ENCODE measurements around the gene CCDC171. TPM values are rescaled to one million over a fixed set of nuclear protein-coding genes. Genes with fewer than 3 reads are reported as not detected.

CCDC171 gene
- total and polyA plus RNA-seq, 4 experiments from 2014 or later = 0.11 to 1.9 (median 1.0) TPM

- Histone ChIP-seq H3K27ac (ENCODE audit: low read depth, low read length) (no peak overlapping the region), H3K27me3 (ENCODE audit: insufficient read depth, low read length) (no peaks in the 10 kb centered on the region), H3K36me3 (ENCODE audit: insufficient read depth, low read length) (no peaks in the 10 kb centered on the region), H3K9me3 (ENCODE audit: control insufficient read depth in 1 of 2, low read length in 2 of 2) (no peaks in the 10 kb centered on the region), H3K4me3 (ENCODE audit: low read length in 2 of 2) (no peak overlapping the region), H3K4me1 (ENCODE audit: insufficient read depth, low read length) (no peaks in the 10 kb centered on the region)
- ChIA-PET CTCF (ENCODE audit: partially characterized antibody) (no interaction called here), POLR2A (ENCODE audit: partially characterized antibody) (no interaction called here)
- Mint-ChIP-seq H3K27me3 (no peaks in the 10 kb centered on the region), H3K9me3 (peaks cover 0 to 11% (median 5%) of the 10 kb centered on the region in 8 donors), H3K36me3 (no peaks in the 10 kb centered on the region), H3K4me1 (no peaks in the 10 kb centered on the region), H3K4me3 (no peak overlapping the region), H3K27ac (no peak overlapping the region)
- intact Hi-C loops (cut with micrococcal nuclease) = no loop called here
- DNase-seq = no peak
Measured at GRCh38 chr9:15977438-15977837, 424.6 kb downstream of the CCDC171 start.

- no peak overlapping the region for H3K4me3 ChIP-seq (ENCODE audit: low read length in 2 of 2)
- no peaks in the 10 kb centered on the region for H3K27me3 ChIP-seq (ENCODE audit: insufficient read depth, low read length)
- no peaks in the 10 kb centered on the region for H3K9me3 ChIP-seq (ENCODE audit: control insufficient read depth in 1 of 2, low read length in 2 of 2)
- Mint-ChIP-seq H3K4me1 (no peaks in the 10 kb centered on the region), H3K4me3 (no peak overlapping the region), H3K9me3 (peaks cover 0 to 18% (median 5%) of the 10 kb centered on the region in 8 donors), H3K36me3 (no peaks in the 10 kb centered on the region), H3K27ac (no peak overlapping the region), H3K27me3 (no peaks in the 10 kb centered on the region)
- POLR2A ChIA-PET (ENCODE audit: partially characterized antibody) = no interaction called here
- H3K4me1 ChIP-seq (ENCODE audit: insufficient read depth, low read length) = no peaks in the 10 kb centered on the region
- H3K27ac ChIP-seq (ENCODE audit: low read depth, low read length) = no peak overlapping the region
- intact Hi-C loops (cut with micrococcal nuclease) = no loop called here
- no peak for DNase-seq
- H3K36me3 ChIP-seq (ENCODE audit: insufficient read depth, low read length) = no peaks in the 10 kb centered on the region
- CTCF ChIA-PET (ENCODE audit: partially characterized antibody) = no interaction called here
Measured at GRCh38 chr9:15982182-15982581, 429.3 kb downstream of the CCDC171 start.

- DNase-seq = no peak
- H3K27ac ChIP-seq (ENCODE audit: low read depth, low read length) = no peak overlapping the region
- H3K4me3 ChIP-seq (ENCODE audit: low read length in 2 of 2) = no peak overlapping the region
- H3K27ac Mint-ChIP-seq = no peak overlapping the region
- POLR2A ChIA-PET (ENCODE audit: partially characterized antibody) = no interaction called here
- no peaks in the 10 kb centered on the region for H3K27me3 ChIP-seq (ENCODE audit: insufficient read depth, low read length)
- no peaks in the 10 kb centered on the region for H3K9me3 ChIP-seq (ENCODE audit: control insufficient read depth in 1 of 2, low read length in 2 of 2)
- H3K36me3 Mint-ChIP-seq = no peaks in the 10 kb centered on the region
- intact Hi-C loops (cut with micrococcal nuclease) = no loop called here
- H3K36me3 ChIP-seq (ENCODE audit: insufficient read depth, low read length) = no peaks in the 10 kb centered on the region
- peaks cover 8 to 20% (median 14%) of the 10 kb centered on the region in 8 donors for H3K9me3 Mint-ChIP-seq
- CTCF ChIA-PET (ENCODE audit: partially characterized antibody) = no interaction called here
- no peaks in the 10 kb centered on the region for H3K4me1 Mint-ChIP-seq
- peaks cover 0 to 1% of the 10 kb centered on the region in 2 donors for H3K27me3 Mint-ChIP-seq
- H3K4me3 Mint-ChIP-seq = no peak overlapping the region
- H3K4me1 ChIP-seq (ENCODE audit: insufficient read depth, low read length) = no peaks in the 10 kb centered on the region
Measured at GRCh38 chr9:15999422-16000339, 446.8 kb downstream of the CCDC171 start.

DNA sequence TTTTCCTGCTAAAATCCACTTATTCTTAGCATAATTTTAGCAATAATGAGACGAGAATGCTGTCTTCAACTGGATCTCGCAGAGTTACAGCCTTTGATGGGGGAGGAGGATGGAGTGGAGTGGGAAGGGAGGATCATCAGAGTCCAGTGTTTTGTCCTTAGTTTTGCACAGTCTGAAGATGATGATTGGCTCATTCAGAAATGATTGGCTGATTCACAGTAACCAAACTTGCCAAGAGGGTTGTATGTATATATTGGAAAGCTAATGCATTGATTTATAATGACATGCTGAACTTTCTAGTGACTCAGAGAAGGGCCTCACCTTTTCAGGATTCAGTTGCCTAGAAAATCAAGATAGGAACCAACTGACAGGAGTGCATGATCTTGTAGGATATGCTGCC, 448.0 kb downstream of the CCDC171 start:
- no peak for DNase-seq
- H3K36me3 ChIP-seq (ENCODE audit: insufficient read depth, low read length) = no peaks in the 10 kb centered on the region
- POLR2A ChIA-PET (ENCODE audit: partially characterized antibody) = no interaction called here
- Mint-ChIP-seq H3K4me1 (no peaks in the 10 kb centered on the region), H3K27ac (no peak overlapping the region), H3K27me3 (peaks cover 0 to 1% of the 10 kb centered on the region in 2 donors), H3K9me3 (peaks cover 4 to 17% (median 11%) of the 10 kb centered on the region in 8 donors), H3K36me3 (no peaks in the 10 kb centered on the region), H3K4me3 (no peak overlapping the region)
- H3K4me3 ChIP-seq (ENCODE audit: low read length in 2 of 2) = no peak overlapping the region
- no peaks in the 10 kb centered on the region for H3K9me3 ChIP-seq (ENCODE audit: control insufficient read depth in 1 of 2, low read length in 2 of 2)
- H3K27me3 ChIP-seq (ENCODE audit: insufficient read depth, low read length) = no peaks in the 10 kb centered on the region
- CTCF ChIA-PET (ENCODE audit: partially characterized antibody) = no interaction called here
- H3K27ac ChIP-seq (ENCODE audit: low read depth, low read length) = no peak overlapping the region
- H3K4me1 ChIP-seq (ENCODE audit: insufficient read depth, low read length) = no peaks in the 10 kb centered on the region
- intact Hi-C loops (cut with micrococcal nuclease) = no loop called here

DNA sequence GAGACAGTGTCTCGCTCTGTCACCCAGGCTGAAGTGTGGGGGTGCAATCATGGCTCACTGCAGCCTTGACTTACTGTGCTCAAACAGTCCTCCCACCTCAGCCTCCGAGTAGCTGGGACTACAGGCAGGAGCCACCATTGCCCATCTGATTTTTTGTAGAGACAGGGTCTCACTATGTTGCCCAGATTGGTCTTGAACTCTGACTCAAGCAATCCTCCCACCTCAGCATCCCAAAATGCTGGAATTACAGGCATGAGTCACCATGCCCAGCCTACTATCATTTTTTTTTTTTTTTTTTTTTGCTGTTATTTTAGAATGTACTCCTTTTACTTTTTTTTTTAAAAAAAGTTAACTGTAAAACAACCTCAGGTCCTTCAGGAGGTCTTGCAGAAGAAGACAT, 449.0 kb downstream of the CCDC171 start:
- Mint-ChIP-seq H3K4me3 (no peak overlapping the region), H3K4me1 (no peaks in the 10 kb centered on the region), H3K9me3 (peaks cover 1 to 17% (median 7%) of the 10 kb centered on the region in 8 donors), H3K27me3 (peaks cover 0 to 1% of the 10 kb centered on the region in 2 donors), H3K27ac (no peak overlapping the region), H3K36me3 (no peaks in the 10 kb centered on the region)
- Histone ChIP-seq H3K27me3 (ENCODE audit: insufficient read depth, low read length) (no peaks in the 10 kb centered on the region), H3K9me3 (ENCODE audit: control insufficient read depth in 1 of 2, low read length in 2 of 2) (no peaks in the 10 kb centered on the region), H3K4me1 (ENCODE audit: insufficient read depth, low read length) (no peaks in the 10 kb centered on the region), H3K36me3 (ENCODE audit: insufficient read depth, low read length) (no peaks in the 10 kb centered on the region), H3K27ac (ENCODE audit: low read depth, low read length) (no peak overlapping the region), H3K4me3 (ENCODE audit: low read length in 2 of 2) (no peak overlapping the region)
- ChIA-PET POLR2A (ENCODE audit: partially characterized antibody) (no interaction called here), CTCF (ENCODE audit: partially characterized antibody) (no interaction called here)
- intact Hi-C loops (cut with micrococcal nuclease) = no loop called here
- DNase-seq = no peak

DNA sequence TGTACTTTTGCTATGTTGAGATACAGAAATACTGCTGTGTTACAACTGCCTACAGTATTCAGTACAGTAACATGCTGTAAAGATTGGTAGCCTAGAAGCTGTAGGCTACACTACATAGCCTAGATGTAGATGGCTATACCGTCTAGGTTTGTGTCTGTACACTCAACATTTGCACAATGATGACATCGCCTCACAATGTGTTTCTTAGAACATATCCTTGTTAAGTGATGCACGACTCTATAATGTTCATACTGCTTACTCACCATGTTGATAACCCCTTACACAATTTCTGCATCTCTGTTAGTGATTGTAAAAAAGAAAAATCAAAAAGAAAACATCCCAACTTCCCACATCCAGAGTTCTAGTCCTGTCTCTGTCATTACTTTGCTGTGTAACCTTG, 450.0 kb downstream of the CCDC171 start:
- POLR2A ChIA-PET (ENCODE audit: partially characterized antibody) = no interaction called here
- intact Hi-C loops (cut with micrococcal nuclease) = no loop called here

DNA sequence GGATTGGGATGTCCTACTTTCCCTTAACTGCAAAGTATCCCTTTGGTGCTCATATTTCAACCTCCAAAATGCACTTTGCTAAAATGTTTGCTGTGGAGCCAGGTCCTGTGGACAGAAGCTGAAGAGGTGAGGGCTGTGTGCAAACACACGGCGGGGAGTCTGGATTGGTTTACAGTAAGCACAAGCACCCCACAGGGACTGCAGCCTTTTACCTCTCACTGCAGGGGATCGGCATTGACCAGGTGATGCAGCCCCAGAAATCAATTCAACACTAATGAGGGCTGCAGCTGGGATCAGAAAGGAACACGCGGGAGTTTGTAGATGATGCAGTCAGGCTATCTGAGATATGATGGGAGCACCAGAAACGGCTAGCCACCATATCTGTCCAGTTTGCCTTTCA, 450.9 kb downstream of the CCDC171 start:
- no peak for DNase-seq
- Histone ChIP-seq H3K27me3 (ENCODE audit: insufficient read depth, low read length) (no peaks in the 10 kb centered on the region), H3K36me3 (ENCODE audit: insufficient read depth, low read length) (no peaks in the 10 kb centered on the region), H3K27ac (ENCODE audit: low read depth, low read length) (no peak overlapping the region), H3K4me1 (ENCODE audit: insufficient read depth, low read length) (no peaks in the 10 kb centered on the region), H3K4me3 (ENCODE audit: low read length in 2 of 2) (no peak overlapping the region), H3K9me3 (ENCODE audit: control insufficient read depth in 1 of 2, low read length in 2 of 2) (no peaks in the 10 kb centered on the region)
- Mint-ChIP-seq H3K27me3 (peaks cover 0 to 1% of the 10 kb centered on the region in 2 donors), H3K27ac (no peak overlapping the region), H3K4me1 (no peaks in the 10 kb centered on the region), H3K4me3 (no peak overlapping the region), H3K36me3 (no peaks in the 10 kb centered on the region), H3K9me3 (peaks cover 0 to 19% (median 9%) of the 10 kb centered on the region in 8 donors)
- intact Hi-C loops (cut with micrococcal nuclease) = no loop called here
- CTCF ChIA-PET (ENCODE audit: partially characterized antibody) = no interaction called here
- POLR2A ChIA-PET (ENCODE audit: partially characterized antibody) = no interaction called here

More for the DNA sequence above, 450.0 kb downstream of the CCDC171 start:
- no peak overlapping the region for H3K27ac ChIP-seq (ENCODE audit: low read depth, low read length)
- H3K27me3 ChIP-seq (ENCODE audit: insufficient read depth, low read length) = no peaks in the 10 kb centered on the region
- Mint-ChIP-seq H3K4me3 (no peak overlapping the region), H3K36me3 (no peaks in the 10 kb centered on the region), H3K27me3 (peaks cover 0 to 1% of the 10 kb centered on the region in 2 donors), H3K4me1 (no peaks in the 10 kb centered on the region), H3K27ac (no peak overlapping the region), H3K9me3 (peaks cover 0 to 15% (median 8%) of the 10 kb centered on the region in 8 donors)
- DNase-seq = no peak
- CTCF ChIA-PET (ENCODE audit: partially characterized antibody) = no interaction called here
- H3K9me3 ChIP-seq (ENCODE audit: control insufficient read depth in 1 of 2, low read length in 2 of 2) = no peaks in the 10 kb centered on the region
- H3K4me1 ChIP-seq (ENCODE audit: insufficient read depth, low read length) = no peaks in the 10 kb centered on the region
- no peak overlapping the region for H3K4me3 ChIP-seq (ENCODE audit: low read length in 2 of 2)
- H3K36me3 ChIP-seq (ENCODE audit: insufficient read depth, low read length) = no peaks in the 10 kb centered on the region
